GM21529 (cell line): ENCODE results near the gene FARS2.
"Not testable (repeated sequence)": the region's sequence is repeated elsewhere in the genome, so short reads cannot be mapped to it uniquely, and the experiment has no call there.

Experiments
- ATAC-seq: cut with Tn5 transposase; IDR thresholded peaks from one replicate; pipeline ENCODE4 v1.9.1; 2021; ENCODE audit not compliant: unreplicated experiment

The FARS2 gene

DNA sequence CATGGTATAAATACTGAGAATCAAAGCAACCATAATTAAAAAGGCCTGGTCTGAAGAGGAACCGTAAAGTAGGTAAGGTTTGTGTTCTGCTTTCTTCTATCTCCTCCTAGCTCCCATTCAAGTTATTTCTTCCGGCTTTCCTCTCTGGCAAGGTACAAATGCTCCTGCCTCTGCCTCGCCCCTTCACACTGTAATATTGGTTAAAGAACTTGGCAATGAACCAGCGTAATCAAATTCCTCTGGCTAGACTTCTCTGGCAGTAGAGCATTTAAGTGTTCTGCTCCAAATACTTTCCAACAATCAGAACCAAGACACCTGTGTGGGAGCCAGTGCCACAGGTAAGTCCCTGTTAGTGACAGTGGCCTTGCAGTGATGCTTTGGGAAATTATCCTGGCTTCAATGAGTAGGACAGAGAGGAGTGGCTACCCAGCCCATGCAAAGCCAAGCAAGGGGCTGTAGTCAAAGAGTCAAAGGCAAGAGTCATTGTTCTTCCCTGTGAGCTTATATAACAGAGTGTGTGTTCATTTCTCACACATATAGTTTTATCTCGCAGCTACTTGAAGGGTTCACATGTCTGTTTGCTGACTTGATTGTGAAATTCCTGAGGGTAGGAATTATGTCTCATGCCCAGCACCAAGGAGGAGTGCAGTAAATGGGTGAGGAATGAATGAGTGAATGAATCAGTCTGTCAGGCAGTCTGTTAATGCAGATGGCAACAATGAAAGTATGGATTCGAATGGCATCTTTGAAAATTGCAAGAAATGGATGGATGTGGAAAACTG lies 416.1 kb downstream of the FARS2 start:
- ATAC-seq: no peak

DNA sequence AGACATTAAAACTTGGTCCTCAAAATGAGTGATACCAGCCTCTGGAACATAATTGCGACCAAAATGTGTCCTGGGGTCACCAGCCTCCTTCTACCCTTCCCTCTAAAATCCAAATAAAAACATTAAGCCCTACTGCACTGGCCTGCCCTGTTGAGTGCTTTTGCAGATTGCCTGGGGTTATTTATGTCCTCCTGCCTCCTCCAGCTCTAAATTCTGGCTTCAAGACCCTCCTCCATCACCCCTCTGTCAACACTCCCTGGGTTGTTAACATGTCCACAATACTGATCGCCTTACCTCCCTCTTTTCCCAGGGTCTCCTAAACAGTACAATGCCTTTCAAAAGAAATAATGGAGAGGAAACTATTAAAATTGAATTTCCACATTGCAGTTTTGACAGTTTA lies 418.0 kb downstream of the FARS2 start:
- ATAC-seq: no peak

DNA sequence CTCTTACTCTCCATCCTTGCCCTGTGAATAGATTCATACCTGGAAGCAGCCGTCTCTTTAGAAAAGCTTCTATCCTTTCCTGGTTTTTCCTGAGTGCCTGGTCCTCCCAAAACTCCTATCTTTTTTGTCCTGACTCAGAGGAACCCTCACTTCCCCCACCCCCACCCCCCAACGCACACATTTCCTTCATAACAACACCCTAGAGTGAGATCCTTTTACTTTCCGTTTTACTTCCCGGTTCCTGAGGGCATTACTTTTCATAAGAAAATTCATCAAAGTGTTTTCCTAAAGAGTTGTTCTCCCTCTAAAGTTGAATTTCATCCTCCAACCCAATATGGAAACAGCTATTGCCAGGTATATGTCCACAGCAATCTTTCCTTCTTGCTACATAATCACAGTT lies 418.4 kb downstream of the FARS2 start:
- no peak for ATAC-seq

GRCh38 chr6:5680095-5680494 lies 418.8 kb downstream of the FARS2 start:
- no peak for ATAC-seq

GRCh38 chr6:5681480-5681879 lies 420.2 kb downstream of the FARS2 start:
- no peak for ATAC-seq

- ATAC-seq: no peak
These were observed 421.2 kb downstream of the FARS2 start for GRCh38 chr6:5682530-5682929.

DNA sequence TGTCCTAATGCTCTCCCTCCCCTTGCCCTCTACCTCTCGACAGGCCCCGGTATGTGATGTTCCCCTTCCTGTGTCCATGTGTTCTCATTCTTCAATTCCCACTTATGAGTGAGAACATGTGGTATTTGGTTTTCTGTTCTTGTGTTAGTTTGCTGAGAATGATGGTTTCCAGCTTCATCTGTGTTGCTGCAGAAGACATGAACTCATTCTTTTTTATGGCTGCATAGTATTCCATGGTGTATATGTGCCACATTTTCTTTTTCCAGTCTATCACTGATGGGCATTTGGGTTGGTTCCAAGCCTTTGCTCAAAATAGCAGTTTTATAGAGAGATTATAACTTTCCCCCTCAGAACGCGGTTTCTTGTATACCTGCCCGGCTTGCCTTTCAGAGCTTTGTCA lies 422.4 kb downstream of the FARS2 start:
- not testable (repeated sequence) for ATAC-seq

- ATAC-seq: no peak
These were observed 423.2 kb downstream of the FARS2 start for GRCh38 chr6:5684320-5685053.

- no peak for ATAC-seq
These were observed 432.2 kb downstream of the FARS2 start for GRCh38 chr6:5693225-5694145.

GRCh38 chr6:5695260-5696245 lies 434.2 kb downstream of the FARS2 start:
- no peak for ATAC-seq

DNA sequence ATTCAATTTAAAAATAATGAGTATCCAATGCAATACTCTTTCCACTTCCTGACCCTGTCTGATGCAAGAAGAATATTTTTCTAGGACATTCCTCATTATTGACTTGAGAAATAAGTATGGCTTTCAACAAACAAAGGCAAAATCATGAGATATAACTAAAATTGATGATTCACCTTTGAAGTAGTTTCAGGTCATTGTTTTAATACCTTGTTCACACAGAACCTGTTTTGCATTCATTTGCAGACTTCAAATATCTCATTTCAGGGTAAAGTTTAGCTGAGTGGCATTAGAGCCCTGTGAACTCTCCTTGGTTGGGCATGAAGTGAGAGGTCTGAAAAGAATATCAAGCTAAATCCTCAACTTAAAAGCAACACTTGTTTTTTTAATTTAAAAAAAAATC lies 436.2 kb downstream of the FARS2 start:
- ATAC-seq: no peak

DNA sequence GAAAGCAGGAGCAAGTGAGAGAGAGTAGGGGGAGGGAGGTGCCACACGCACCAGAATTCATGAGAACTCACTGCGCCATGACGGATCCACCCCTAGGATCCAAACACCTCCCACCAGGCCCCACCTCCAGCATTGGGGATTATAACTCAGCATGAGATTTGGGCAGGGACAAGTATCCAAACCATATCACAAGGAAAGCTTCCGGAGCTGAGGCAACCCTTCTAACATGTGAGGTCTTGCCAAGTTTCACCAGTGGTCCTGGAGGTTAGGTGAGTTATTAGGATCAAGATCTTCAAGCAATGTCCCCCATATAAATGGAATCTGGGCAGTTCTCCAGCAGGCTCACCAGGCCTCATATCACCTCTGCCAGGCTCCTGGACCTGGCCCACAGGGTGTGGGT lies 437.0 kb downstream of the FARS2 start:
- ATAC-seq: no peak

GRCh38 chr6:5699064-5699463 lies 437.8 kb downstream of the FARS2 start:
- ATAC-seq: not testable (repeated sequence)

DNA sequence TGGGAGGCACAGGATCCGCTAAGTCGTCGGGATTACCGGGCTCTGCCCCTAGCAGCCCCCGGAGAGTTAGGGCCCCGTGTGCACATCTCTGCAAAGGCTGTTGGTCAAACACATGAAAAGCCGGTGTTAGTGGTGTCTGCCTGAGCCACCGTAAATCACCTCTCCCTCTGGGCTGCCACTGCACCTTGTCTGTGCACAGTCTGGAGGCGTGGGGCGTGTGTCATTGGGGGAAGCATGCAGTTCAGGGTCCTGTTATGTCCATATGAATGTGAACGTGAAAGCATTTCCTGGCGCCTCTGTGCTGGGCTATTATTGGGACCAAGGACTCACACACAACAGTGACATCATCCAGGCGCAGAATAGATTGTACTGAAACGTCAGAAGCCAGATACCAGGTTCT lies 439.9 kb downstream of the FARS2 start:
- ATAC-seq: no peak

DNA sequence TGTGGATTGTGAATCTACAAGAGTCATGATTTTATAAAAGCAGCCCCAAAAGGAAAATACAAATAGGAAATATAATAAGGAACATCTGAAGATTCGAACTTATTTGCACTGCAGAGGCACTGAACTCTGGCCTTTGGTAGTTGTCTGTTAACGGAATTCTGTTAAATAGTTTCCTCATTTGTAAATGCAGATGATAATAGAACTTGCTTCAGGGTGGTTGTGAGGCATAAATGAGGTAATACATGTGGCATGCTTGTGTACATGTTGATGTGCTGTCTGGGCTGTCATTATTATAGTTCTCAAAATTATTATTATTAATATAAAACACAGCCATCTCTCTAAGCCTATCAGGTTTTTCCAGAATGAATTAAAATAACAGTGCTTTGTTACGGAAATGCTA lies 443.4 kb downstream of the FARS2 start:
- ATAC-seq: no peak

DNA sequence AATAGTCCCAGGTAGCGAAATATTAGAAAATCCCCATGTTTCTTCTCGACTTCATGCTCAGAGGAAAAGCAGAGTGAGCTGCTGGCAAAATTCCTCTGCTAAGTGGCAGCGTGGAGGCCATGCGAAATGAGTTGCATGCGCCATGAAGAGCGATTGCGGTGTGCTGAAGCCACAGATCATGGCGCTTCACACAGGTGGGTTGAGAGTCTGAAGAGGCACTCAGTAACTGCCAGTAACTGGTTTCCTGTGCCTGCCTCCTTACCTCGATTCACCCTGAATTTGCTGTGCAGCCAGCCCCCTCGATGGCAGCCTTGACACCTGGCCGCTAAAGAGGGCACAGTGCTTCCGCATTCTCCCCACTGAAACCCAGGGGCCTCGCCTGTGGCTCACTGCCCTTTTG lies 443.9 kb downstream of the FARS2 start:
- ATAC-seq: no peak

DNA sequence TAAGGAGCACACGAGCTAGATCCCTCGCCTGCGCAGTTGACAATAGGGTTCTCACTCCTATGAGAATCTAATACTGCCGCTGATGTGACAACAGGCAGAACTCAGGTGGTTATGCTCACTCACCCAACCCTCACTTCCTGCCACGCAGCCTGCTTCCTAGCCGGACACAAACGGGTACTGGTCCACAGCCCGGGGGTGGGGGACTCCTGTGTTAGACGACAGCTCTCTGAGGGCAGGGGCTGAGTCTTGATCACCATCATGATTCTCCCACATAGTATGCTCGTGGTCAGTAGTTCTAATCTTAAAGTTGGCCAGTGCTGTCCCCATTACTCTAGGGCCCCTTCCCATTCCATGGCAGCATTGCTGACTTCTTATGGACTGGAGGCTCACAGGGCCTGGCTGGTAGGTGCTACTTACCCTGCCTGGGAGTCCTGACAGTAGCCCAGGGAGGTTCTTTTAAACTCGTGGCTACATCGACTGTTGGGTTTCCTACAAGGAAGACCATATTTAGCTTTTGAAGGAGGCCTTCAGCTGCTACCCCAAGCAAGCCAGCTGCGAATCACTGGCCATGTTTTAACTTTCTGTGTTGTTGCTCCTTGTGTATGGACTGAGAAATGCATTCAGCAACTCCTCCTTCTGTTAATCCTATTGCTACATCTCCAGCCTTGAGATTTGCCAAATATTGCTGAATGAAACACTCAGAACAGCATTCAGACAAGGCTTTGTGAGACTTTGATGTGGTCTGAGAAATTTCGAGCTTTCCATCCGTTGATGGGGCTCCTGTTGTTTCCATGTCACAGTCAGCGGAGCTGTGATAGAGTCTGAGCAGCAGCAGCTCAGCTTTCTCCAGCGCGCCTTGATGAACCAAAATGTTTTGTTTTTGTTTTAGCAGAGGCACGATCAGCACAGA lies 445.1 kb downstream of the FARS2 start:
- ATAC-seq: no peak

- no peak for ATAC-seq
These were observed 446.1 kb downstream of the FARS2 start for GRCh38 chr6:5707281-5708045.

DNA sequence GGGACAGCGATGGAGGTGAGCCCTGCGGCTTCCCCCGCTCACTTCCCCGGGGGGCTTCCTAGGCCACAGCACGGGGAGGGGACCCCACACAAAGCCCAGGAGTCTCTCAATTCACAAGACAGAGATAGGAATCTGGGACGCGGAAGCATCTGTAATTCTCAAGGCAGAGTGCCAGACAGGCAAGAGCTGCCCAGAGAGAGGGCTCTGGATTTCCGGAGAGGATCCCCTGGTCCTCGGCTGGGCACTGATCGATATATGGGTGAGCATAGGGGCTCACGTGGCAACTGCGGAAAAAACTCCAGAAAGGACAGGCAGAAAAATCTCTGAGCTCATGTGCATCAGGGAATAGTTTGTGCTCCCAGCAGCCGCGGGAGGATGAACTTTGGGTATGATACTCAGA lies 449.2 kb downstream of the FARS2 start:
- no peak for ATAC-seq
